Calu3 (cell line): ENCODE data around the gene CCDC70. TPM values are rescaled to one million over a fixed set of nuclear protein-coding genes. Genes with fewer than 3 reads are reported as not detected.

Experiments used
- BruUV-seq: library from RNA; stranded (reverse); fragments of 400-500 nt; replicated peaks from 2 replicates; lab custom pipeline; 2021; lab: Mats Ljungman, UMichigan
- CTCF ChIA-PET: fragments of 300-600 bp; sonication (Branson Sonifier 250); formaldehyde crosslinking; loops from one replicate; lab custom pipeline; 2022; ENCODE audit warnings: antibody characterized with exemption; lab: Charles Lee
- DNase-seq: peaks from one replicate; pipeline ENCODE4 v3.0.0; 2022
- H3K27ac Mint-ChIP-seq: one replicate; pipeline ENCODE4 v1.8.0; 2022; ENCODE audit warnings: mixed read lengths; ENCODE audit not compliant: unreplicated experiment
- H3K27me3 Mint-ChIP-seq: one replicate; pipeline ENCODE4 v1.8.0; 2022; ENCODE audit warnings: mixed read lengths; ENCODE audit not compliant: unreplicated experiment
- H3K36me3 Mint-ChIP-seq: one replicate; pipeline ENCODE4 v1.8.0; 2022; ENCODE audit warnings: mild to moderate bottlenecking, moderate library complexity, mixed read lengths; ENCODE audit not compliant: insufficient read depth, unreplicated experiment
- H3K4me1 Mint-ChIP-seq: one replicate; pipeline ENCODE4 v1.8.0; 2022; ENCODE audit warnings: mild to moderate bottlenecking, low read depth, mixed read lengths; ENCODE audit not compliant: unreplicated experiment
- H3K4me3 Mint-ChIP-seq: one replicate; pipeline ENCODE4 v1.8.0; 2022; ENCODE audit warnings: mild to moderate bottlenecking, low read depth, moderate library complexity, mixed read lengths; ENCODE audit not compliant: unreplicated experiment
- H3K9me3 Mint-ChIP-seq: one replicate; pipeline ENCODE4 v1.8.0; 2022; ENCODE audit warnings: low read depth, mixed read lengths; ENCODE audit not compliant: unreplicated experiment
- intact Hi-C: fragments of 100-400 bp; cut with micrococcal nuclease; formaldehyde crosslinking; loops from one replicate; pipeline ENCODE4 v1.10.0; 2022; ENCODE audit not compliant: unreplicated experiment
- total RNA-seq: library from RNA; stranded (reverse); gene quantifications from 2 replicates; pipeline ENCODE4 v1.2.3, GENCODE V29; 2022
- TF ChIP-seq, protein P1 (sequence below): fragments of 200-600 bp; IDR thresholded peaks from one replicate; pipeline ENCODE4 v1.8.0; 2022; ENCODE audit warnings: antibody characterized with exemption; ENCODE audit not compliant: unreplicated experiment

Gene CCDC70
- total RNA-seq, 1 experiment from 2014 or later: not detected

DNA sequence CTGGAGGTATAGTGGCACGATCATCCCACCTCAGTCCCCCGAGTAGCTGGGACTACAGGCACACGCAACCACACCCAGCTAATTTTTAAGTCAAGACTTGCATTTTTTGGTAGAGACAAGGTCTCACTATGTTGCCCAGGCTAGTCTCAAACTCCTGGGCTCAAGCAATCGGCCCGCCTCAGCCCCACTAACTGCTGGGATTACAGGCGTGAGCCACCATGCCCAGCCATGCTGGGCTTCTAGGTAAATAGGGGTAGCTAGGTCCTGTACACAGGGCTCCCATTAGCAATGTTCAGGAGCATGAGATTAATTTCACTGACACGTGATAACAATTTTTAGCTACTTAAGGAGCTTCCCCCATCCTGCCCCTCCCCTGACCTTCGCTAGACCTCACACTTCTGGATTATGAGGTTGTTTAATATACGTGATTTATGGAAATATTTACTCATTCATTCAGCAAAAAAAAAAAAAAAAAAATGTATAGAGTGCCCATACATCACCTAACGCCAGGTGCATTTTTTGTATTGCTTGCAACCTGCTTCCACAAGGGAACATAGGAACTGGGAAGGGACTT lies 36.0 kb upstream of the CCDC70 start:
- H3K36me3 Mint-ChIP-seq: no peaks in the 10 kb centered on the region
- no peaks in the 10 kb centered on the region for H3K4me1 Mint-ChIP-seq
- DNase-seq: no peak
- TF ChIP-seq, protein P1, sequence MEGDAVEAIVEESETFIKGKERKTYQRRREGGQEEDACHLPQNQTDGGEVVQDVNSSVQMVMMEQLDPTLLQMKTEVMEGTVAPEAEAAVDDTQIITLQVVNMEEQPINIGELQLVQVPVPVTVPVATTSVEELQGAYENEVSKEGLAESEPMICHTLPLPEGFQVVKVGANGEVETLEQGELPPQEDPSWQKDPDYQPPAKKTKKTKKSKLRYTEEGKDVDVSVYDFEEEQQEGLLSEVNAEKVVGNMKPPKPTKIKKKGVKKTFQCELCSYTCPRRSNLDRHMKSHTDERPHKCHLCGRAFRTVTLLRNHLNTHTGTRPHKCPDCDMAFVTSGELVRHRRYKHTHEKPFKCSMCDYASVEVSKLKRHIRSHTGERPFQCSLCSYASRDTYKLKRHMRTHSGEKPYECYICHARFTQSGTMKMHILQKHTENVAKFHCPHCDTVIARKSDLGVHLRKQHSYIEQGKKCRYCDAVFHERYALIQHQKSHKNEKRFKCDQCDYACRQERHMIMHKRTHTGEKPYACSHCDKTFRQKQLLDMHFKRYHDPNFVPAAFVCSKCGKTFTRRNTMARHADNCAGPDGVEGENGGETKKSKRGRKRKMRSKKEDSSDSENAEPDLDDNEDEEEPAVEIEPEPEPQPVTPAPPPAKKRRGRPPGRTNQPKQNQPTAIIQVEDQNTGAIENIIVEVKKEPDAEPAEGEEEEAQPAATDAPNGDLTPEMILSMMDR: no peak
- intact Hi-C loops: no loop called here
- CTCF ChIA-PET: no interaction called here
- H3K9me3 Mint-ChIP-seq: no peaks in the 10 kb centered on the region
- no peak overlapping the region for H3K4me3 Mint-ChIP-seq
- no TSS peak for BruUV-seq
- H3K27me3 Mint-ChIP-seq: peaks cover 51% of the 10 kb centered on the region
- no peak overlapping the region for H3K27ac Mint-ChIP-seq

DNA sequence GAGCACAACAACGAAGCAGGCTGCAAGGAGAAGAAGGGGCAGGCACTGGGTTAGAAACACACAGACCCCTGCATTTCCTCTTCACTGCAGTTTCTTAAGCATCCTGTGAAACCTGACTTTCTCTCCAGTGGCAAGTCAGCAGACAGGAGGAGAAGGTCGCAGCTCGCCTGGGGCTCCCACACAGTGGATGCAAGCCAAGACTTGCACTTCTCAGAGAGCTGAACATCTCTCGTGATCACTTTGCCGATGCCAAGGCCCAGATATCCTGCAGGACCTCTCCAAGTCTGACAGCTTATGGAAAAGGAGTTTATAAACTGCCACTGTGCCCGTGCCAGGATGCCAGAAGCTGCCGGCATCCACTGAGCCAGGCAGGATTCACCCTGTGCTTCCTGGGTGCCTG lies 35.2 kb upstream of the CCDC70 start:
- Mint-ChIP-seq H3K36me3 (no peaks in the 10 kb centered on the region), H3K4me3 (no peak overlapping the region), H3K27ac (no peak overlapping the region), H3K4me1 (no peaks in the 10 kb centered on the region), H3K9me3 (no peaks in the 10 kb centered on the region), H3K27me3 (peaks cover 44% of the 10 kb centered on the region)
- BruUV-seq: no TSS peak
- DNase-seq: no peak
- TF ChIP-seq, protein P1: no peak
- intact Hi-C loops: no loop called here
- CTCF ChIA-PET: no interaction called here

DNA sequence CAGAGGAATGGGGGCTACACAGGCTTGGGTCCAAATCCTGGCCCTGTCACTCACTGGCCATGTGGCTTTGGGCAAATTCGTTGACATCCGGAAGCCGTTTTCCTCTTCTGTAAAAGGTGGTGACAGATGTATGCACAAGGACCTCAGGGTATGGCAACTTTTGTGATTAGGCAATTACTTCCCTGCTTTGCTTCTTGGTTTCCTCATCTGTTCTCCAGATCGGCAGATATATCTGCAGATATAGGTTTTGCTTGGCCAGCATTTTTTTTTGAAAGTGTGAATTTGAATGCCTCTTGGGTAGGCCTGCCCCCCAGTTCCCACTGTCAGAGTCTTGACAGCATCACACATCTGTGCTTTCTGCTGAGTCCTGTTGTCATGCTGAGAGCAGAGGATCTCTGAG lies 34.5 kb upstream of the CCDC70 start:
- CTCF ChIA-PET: no interaction called here
- peaks cover 50% of the 10 kb centered on the region for H3K27me3 Mint-ChIP-seq
- H3K27ac Mint-ChIP-seq: no peak overlapping the region
- no TSS peak for BruUV-seq
- no peaks in the 10 kb centered on the region for H3K4me1 Mint-ChIP-seq
- DNase-seq: no peak
- TF ChIP-seq, protein P1: no peak
- no peaks in the 10 kb centered on the region for H3K36me3 Mint-ChIP-seq
- no peaks in the 10 kb centered on the region for H3K9me3 Mint-ChIP-seq
- intact Hi-C loops: no loop called here
- no peak overlapping the region for H3K4me3 Mint-ChIP-seq

DNA sequence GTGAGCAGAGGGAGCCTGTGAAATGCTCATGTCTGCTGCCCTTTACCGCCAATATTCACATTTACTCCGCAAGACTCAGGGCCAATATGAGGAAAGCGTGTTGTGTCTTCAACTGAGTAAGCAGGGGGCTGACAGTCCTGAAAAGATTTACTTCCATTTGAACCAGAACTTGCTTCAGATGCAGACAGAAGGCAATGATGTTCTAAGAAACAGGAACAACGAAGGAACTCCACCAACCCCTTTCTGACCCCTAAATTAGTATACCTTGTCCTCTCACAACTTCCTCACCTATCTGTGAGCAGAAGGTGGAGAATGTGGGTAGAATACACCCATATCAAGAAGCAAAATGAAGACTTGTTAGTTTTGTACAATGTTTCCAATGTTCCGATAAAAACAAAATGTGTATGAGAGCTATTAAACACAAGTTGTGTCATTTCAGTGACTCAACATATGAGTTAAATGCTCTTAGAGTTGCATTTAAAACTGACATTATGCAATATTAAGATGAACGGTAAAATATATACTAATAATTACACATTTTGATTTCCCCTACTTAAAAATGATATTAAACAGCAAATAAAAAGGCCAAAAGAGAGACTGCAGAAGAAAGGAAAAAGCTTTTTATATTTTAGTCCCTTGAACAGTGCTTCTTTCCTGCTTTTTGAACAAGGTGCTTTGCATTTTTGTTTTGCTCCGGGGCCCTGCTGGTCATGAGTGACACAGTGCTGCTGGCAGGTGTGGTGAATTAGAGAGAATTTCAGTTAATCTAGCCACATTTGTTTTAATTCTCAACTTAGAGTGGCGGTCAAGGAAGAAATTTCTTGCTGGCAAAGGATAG lies 32.8 kb upstream of the CCDC70 start:
- DNase-seq: no peak
- BruUV-seq: no TSS peak
- TF ChIP-seq, protein P1: no peak
- H3K4me1 Mint-ChIP-seq: no peaks in the 10 kb centered on the region
- H3K27me3 Mint-ChIP-seq: peaks cover 67% of the 10 kb centered on the region
- no peaks in the 10 kb centered on the region for H3K36me3 Mint-ChIP-seq
- H3K9me3 Mint-ChIP-seq: no peaks in the 10 kb centered on the region
- no peak overlapping the region for H3K4me3 Mint-ChIP-seq
- CTCF ChIA-PET: interaction anchor here (0.6 kb wide), 1 partner anchor 546 kb away, joined by 4 read pairs; no protein-coding TSS in a partner anchor
- intact Hi-C loops: no loop called here
- H3K27ac Mint-ChIP-seq: no peak overlapping the region
